ENCODE measurements around the gene DAPL1.

The DAPL1 gene

DNA sequence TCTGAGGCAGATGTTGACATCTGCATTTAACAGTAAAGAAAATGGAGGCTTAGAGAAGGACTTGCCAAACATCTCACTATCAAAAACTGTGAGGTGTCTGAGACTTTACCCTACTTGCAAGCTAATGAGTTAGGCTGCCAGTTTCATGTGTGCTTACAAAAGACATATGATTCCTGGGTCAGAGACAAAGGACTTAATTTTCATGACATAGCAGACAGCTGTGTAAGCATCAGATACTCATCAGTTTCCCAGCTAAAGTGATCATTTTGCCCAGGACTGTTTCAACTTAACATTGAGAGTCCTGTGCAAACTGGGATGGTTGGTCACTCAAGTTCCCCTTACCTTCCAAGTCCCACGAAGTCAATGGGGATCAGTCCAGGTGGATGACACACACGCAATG lies 18.9 kb upstream of the DAPL1 start:
- no peak for DNase-seq (ENCODE audit: low read depth in 4 of 4, low spot score in 1 of 4)

DNA sequence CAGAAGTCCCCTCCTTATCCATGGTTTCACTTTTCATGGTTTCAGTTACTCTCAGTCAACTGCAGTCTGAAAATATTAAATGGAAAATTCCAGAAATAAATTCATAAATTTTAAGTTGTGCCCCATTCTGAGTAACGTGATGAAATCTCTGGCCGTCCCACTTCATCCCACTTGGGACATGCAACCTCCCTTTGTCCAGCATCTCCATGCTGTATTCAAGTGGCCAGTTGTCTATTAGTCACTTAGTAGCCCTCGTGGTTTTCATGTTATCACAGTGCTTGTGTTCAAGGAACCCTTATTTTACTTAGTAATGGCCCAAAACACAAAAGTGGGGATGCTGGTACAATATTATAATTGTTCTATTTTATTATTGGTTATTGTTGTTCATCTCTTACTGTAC lies 18.0 kb upstream of the DAPL1 start:
- DNase-seq (ENCODE audit: low read depth in 4 of 4, low spot score in 1 of 4): no peak

DNA sequence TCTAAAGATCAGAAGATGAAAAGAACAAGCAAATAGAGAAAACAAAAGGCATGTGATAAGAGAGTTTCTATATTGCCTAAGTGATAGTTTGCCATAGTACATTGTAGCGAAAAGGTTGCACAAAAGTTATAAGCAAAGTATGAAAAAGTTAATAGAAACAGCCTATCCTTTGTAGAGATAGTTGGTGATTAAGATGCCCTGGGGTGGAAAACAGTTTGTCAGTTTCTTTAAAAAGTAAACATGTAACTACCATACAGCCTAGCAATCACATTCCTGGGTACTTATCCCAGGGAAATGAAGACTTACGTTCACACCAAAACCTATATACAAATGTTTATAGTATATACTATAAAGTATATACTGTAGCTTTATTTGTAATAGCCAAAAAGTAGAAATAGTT lies 16.9 kb upstream of the DAPL1 start:
- DNase-seq (ENCODE audit: low read depth in 4 of 4, low spot score in 1 of 4): no peak

DNA sequence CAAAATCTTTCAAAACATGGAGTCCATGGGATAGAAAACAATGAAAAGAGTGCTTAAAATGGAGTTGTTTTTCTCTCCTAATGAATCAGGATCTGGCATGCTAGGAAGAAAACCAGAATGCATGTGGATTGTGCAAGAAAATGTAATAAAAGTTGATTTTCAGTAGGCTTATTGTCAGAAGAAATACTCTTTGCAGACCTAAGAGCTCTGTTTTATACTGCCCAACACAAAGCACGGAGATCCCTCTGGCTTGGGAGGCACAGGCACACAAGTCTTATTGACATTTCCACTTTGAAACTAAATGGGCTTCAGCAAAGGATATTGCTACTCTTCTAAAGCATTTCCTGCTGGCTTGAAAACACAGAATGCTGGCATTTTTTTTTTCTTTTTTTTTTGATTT lies 15.5 kb upstream of the DAPL1 start:
- DNase-seq (ENCODE audit: low read depth in 4 of 4, low spot score in 1 of 4): no peak

DNA sequence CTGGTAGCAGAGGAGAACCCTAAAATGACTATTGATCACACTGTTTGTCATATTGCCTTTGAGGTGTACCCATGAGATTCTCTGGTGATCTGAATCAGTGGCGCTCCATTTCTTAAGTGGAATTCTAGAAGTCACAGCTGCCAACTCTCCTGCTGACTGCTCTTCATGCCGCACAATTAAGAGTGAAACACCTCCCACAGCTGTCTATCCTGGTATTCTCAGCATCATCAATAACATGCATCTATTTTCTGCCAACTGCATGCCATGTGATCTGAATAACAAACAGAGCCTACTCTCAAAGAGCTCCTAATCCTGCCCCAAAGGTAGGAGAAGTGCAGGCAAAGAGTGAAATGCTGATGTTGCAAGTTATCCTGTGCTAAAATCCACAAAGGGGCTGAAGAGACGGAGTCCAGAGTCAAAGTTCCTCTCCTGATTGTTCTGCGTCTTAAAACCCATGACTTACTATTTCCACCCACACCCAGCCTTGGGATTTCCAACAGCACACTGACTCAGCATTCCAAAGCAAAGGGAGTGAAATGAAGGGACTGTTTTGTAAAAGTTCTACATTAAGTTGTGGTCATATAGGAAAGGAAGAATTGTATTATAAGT lies 13.7 kb upstream of the DAPL1 start:
- no peak for DNase-seq (ENCODE audit: low read depth in 4 of 4, low spot score in 1 of 4)

- DNase-seq (ENCODE audit: low read depth in 4 of 4, low spot score in 1 of 4): no peak
Observed at GRCh38 chr2:158782136-158782535, 13.0 kb upstream of the DAPL1 start.

GRCh38 chr2:158782616-158783015 lies 12.5 kb upstream of the DAPL1 start:
- no peak for DNase-seq (ENCODE audit: low read depth in 4 of 4, low spot score in 1 of 4)

- DNase-seq (ENCODE audit: low read depth in 4 of 4, low spot score in 1 of 4): no peak
Observed at GRCh38 chr2:158783923-158784322, 11.2 kb upstream of the DAPL1 start.

DNA sequence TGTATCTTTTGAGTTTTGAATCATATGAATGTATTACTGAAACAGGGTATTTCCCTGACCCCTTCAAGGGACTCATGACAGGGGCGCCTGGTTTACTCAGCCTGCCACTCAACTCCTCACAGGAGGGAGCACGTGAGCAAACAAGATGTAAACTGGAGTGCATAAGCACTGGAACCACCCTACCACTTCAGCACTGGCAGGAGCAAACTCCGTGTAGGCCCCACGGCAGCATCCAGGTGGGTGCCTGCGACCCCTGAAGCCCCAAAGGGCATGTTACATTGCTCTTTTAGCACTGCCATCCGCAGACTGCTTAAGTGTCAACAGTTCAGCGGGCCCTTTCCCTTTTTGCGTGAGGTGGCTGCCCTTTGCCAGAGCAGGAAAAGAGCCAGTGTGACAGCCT lies 8.2 kb upstream of the DAPL1 start:
- DNase-seq (ENCODE audit: low read depth in 4 of 4, low spot score in 1 of 4): no peak

DNA sequence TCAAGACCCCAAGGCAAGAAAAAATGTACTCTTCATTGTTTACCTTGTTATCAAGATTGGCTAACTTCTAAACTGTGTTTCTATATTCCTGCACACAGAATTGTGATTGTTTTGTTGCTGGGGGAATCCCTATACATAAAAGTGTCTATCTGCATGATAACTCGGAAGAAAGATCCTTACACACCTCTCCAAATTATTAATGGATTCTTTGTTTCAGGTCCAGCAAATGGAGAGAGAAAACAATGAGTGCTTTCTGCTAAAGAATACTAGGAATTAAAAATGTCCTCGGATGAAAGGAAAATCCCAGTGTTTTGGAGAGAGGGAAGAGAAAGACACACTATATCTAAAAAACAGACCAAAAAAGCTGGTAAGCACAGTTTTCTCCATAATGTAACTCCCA lies 6.2 kb upstream of the DAPL1 start:
- no peak for DNase-seq (ENCODE audit: low read depth in 4 of 4, low spot score in 1 of 4)

DNA sequence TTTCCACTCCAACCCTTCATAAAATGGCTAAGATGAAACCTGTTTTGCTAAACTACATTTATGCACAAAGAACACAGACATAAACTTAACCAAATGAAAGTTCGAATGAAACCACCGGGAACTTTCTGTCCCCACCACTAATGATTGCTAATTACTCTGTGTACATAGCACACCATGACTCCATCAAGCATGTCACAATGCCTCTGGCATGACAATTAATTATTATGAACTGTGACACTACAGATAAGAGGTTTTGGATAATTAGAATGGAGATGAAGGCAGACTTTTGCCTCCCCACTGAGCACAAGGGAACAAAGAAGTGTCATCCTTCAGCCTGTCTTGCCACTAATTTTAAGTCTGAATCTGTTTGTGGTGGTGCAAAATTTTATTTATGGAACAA lies 1.5 kb downstream of the DAPL1 start:
- no peak for DNase-seq (ENCODE audit: low read depth in 4 of 4, low spot score in 1 of 4)

DNA sequence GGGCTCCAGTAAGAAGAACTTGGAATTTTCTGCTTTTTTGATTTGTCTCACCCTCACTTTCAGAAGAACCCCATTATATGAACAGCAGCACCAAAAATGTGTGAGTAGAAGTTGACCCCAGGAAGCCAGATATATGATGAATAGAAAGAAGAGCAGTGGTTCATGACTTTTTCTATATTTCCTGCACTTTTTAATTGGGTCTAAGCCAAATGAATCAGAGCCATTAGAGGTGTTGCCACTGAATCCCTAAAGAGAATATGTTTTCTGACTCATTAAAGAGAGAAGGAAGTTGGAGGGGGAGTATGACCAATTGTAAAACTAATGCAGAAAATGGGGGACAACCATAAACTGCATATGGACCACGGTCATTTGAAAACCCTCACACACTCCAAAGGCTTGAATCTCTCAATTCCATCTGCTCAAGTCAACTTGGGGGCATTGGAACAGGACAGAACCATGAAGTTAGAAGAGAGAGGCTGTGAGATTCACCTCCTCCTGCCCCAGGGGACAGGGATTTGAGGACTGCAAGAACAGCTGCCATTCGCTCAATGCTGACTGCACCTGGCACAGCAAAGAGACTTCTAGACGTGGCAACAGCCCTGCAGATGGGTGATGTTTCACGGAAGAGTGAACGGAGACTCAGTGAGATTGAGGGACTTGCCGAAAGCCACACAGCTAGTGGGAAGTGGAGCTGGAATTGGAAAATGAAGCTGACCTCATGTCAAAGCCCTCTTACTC lies 3.0 kb downstream of the DAPL1 start:
- no peak for DNase-seq (ENCODE audit: low read depth in 4 of 4, low spot score in 1 of 4)

DNA sequence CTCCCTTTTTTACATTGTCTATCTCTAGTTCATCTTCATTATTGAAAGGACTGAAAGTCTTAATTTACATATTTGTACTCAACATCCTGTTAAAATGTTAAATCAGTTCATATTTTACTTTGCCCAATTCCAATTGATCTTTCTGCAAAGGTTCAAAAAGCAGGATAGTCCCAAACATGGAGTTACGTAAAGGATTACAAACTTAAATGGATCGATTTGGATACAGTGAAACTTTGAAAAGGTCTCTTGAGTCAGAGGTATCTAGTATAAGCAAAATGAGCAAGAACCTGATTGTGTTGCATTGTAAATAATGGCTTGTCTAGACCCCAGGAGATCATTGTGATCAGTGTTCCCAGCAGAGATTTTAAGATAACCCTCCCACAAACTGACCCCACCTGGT lies 4.1 kb downstream of the DAPL1 start:
- no peak for DNase-seq (ENCODE audit: low read depth in 4 of 4, low spot score in 1 of 4)

DNA sequence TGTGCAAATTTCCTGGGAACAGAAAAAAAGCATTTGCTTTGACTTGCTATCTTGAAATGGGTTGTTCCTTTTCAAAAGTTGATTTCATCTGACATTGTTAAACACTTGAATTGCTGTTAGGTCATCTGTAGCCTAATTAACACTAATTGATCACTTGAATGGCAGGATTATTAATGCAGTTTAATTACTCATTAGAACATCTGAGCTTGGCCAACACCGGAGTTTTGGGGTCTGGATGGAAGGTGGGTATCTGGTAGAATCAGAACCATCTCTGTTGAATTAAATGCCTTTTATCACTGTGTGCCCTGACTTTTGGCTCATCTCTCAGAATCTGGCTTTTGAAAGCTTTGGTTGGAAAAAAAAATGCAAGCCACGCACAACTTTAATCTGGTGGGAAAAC lies 8.4 kb downstream of the DAPL1 start:
- DNase-seq (ENCODE audit: low read depth in 4 of 4, low spot score in 1 of 4): no peak

DNA sequence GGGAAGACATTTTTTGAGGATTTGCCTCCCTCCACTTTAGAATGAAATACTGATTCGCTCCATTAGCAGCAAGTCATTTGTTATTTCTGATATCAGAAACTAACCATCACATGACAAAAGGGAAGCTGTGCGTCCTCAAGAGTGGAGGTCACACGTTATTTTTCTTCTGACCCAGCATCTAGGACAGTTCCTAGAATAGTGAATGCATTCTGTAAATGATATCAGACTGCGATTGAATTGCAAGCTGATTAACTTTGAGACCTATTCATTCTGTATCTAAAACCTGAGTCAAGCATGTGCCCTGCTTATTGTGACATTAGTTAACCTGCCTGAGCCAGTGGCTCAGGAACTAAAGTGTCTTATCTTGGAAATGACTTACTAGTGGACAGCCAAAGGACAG lies 10.1 kb downstream of the DAPL1 start:
- DNase-seq (ENCODE audit: low read depth in 4 of 4, low spot score in 1 of 4): no peak

DNA sequence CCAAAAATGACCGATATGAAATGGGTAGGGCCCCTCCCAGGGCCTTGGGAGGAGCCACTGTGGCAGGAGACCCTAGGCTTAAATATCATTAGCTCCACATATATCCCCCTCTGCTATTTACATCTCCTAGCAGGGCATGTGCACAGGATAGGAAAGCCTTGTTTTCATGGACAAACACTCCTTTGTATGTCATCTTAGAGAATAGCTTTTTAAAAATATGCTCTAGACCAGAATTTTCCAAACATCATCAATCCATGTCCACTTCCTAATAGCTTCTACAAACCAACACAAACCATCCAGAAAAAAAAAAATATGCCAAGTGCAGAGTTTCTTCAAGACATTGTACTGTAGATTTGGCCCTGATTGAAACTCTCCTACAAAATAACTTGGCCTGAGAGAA lies 10.8 kb downstream of the DAPL1 start:
- DNase-seq (ENCODE audit: low read depth in 4 of 4, low spot score in 1 of 4): no peak

- no peak for DNase-seq (ENCODE audit: low read depth in 4 of 4, low spot score in 1 of 4)
Observed at GRCh38 chr2:158806941-158807340, 11.8 kb downstream of the DAPL1 start.

DNA sequence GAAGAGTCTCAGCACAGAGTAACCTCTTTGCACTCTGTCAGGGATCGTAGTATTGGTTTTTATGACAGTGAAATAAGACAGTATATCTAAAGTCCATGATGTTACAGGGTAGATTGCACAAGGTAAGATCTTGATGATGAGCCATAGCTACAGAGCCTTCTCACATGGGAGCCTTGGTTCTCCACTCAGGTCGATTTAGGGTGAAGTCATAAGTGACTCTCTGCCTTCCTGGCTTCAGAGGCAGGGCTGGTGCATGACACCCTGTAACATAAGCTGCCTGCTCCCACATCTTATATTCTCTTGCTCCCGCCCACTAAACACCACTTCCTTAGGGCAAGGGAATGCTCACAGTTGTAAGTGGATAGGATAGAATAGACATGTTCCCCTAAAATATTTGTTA lies 13.3 kb downstream of the DAPL1 start:
- DNase-seq (ENCODE audit: low read depth in 4 of 4, low spot score in 1 of 4): no peak

DNA sequence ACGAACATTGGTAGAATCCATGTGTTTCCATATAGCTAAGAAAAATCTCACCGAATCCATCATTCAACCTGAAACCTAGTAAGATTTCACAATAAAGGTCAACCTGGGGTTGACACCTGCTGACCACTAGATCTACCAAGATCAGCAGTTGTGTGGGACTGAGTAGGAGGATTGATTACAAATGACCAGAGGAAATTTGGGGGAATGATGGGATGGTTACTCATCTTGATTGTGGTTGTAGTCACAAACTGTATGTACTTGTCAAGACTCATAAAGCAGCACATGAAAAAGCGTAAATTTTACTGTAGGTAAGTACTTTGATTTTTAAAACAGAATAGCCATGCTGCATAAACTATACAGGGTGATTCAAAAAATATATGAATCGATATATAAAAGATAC lies 14.7 kb downstream of the DAPL1 start:
- no peak for DNase-seq (ENCODE audit: low read depth in 4 of 4, low spot score in 1 of 4)

DNA sequence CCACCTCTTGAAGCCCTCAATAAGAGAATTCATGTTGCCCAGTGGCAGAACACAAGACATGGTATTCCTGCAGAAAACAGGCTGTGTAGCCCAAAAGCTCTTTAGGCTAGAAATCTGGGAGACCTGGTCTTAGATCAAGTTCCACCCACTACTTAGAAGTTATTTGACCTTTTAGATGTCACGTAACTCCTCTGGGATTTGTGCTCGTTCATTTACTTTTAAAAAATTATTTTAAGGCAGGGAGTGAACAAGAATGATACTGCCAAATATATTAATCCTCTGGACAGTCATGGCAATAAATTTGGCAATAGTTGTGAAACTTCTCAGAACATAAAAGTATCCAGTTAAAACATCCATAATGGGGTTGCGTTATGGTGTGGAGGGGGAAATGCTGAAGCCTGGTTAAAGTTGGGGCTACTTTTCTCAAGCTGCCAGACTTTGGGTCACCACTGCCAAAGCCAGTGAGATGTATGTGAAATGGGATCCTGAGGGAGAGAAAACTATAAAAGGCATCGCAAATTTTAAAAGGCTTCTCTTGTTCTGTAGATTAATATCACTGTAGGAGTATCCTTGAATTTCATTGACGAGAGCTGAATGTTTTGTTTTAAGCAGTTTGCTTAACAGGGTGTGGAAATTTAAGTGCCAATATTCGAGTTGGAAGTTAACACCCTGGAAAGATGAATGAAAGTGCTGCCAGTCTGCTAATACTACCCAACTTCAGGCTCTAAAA lies 15.8 kb downstream of the DAPL1 start:
- no peak for DNase-seq (ENCODE audit: low read depth in 4 of 4, low spot score in 1 of 4)

DNA sequence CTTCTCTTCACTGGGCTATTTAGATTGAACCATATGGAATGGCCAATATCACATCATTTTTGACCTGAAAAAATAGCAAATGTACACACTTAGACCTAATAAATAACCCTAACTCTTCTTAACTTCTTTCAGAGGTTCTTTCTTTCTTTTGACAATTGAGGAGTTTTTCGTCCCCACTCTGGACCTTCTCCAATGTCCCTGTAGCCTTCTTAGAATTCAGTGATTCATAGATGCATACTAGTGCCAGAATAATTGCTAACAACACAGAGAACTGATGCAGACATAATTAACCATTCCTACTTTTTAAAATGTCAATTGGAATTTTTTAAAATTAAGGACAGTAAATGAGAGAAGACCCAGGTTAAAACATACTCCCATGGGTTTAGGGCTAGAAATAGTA lies 20.0 kb downstream of the DAPL1 start:
- DNase-seq (ENCODE audit: low read depth in 4 of 4, low spot score in 1 of 4): no peak

DNA sequence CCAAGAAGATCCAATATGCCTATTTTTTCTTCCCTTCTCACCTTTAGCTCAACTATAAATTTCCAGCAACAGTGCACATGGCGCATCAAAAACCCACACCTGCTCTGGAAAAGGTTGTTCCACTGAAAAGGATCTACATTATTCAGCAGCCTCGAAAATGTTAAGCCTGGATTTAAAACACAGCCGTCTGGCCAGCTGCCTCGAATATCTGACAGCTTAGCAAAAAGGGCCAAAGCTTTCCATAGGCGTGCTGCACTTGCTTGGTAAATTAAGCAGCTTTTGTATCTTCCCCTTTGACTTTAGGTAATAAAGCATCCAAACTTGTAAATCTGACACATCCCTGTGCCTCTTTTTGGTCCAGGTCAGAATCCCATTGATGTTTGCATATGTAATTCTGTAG lies 20.5 kb downstream of the DAPL1 start:
- DNase-seq (ENCODE audit: low read depth in 4 of 4, low spot score in 1 of 4): no peak

DNA sequence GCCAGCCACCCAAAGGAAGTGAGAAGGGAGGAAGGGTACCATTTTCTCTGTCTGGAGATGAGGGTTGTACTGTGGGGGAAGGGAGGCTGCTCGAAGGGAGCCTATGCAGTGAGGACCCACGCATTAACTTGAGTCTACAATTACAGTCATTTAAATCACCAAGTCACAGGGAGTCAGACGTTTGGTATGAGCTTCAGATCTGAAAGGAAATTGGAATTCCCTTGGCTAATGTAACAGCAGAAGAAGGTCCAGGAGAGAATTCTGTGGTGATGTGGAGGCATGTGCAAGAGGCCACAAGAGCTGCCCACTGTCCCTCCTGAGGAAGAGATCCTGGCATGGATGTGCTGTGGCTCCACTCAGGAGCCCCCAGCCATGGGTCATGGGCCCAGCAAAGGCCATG lies 22.5 kb downstream of the DAPL1 start:
- DNase-seq (ENCODE audit: low read depth in 4 of 4, low spot score in 1 of 4): no peak
